Panc1 (cell line): Measurements from ENCODE around the gene SNCG. TPM values are rescaled to one million over a fixed set of nuclear protein-coding genes. Genes with fewer than 3 reads are reported as not detected.

Experiments
- ATAC-seq: fragments of 200-7000 bp; cut with Tn5 transposase; 2 replicates; pipeline ENCODE4 v1.9.1; 2020; ENCODE audit warnings: mild to moderate bottlenecking, moderate library complexity
- BruUV-seq: library from RNA; stranded (reverse); fragments of 400-500 nt; replicated peaks from 2 replicates; lab custom pipeline; 2021; lab: Mats Ljungman, UMichigan
- CTCF ChIA-PET: fragments of 300-600 bp; sonication (Branson Sonifier 250); formaldehyde crosslinking; loops from one replicate; lab custom pipeline; 2022; ENCODE audit warnings: antibody characterized with exemption; lab: Charles Lee
- POLR2A ChIA-PET: fragments of 300-600 bp; sonication (Branson Sonifier 250); formaldehyde crosslinking; loops from one replicate; lab custom pipeline; 2022; ENCODE audit warnings: antibody characterized with exemption; lab: Charles Lee
- DNase-seq: peaks from one replicate; pipeline ENCODE4 v3.0.0-alpha.2; 2010; ENCODE audit warnings: low read depth, low spot score
- H3K27ac ChIP-seq: 2 replicates; pipeline ENCODE4 v1.5.1; 2011; ENCODE audit warnings: mild to moderate bottlenecking, low read length, inconsistent platforms
- H3K27me3 ChIP-seq: fragments of 200-500 bp; sonication (Bioruptor generic); 2 replicates; pipeline ENCODE4 v1.6.0; 2014; ENCODE audit warnings: low read length, inconsistent platforms; ENCODE audit not compliant: control insufficient read depth, insufficient read depth
- H3K36me3 ChIP-seq: fragments of 200-500 bp; sonication (Bioruptor generic); 2 replicates; pipeline ENCODE4 v1.5.1; 2014; ENCODE audit warnings: inconsistent platforms, mild to moderate bottlenecking, low read length, moderate library complexity; ENCODE audit not compliant: control insufficient read depth, insufficient read depth
- H3K4me1 ChIP-seq: 2 replicates; pipeline ENCODE4 v1.5.1; 2011; ENCODE audit warnings: inconsistent platforms, mild to moderate bottlenecking, low read length, moderate library complexity; ENCODE audit not compliant: control insufficient read depth, insufficient read depth
- H3K4me3 ChIP-seq, 2 experiments: 2 replicates each; pipeline ENCODE4 v1.5.1; 2011 to 2012; ENCODE audit warnings: low read depth in 2 of 2, low read length in 2 of 2, mild to moderate bottlenecking in 2 of 2, inconsistent platforms in 1 of 2, moderate library complexity in 1 of 2
- H3K9me3 ChIP-seq: fragments of 200-500 bp; sonication (Bioruptor generic); 2 replicates; pipeline ENCODE4 v1.5.1; 2014; ENCODE audit warnings: low read depth, mild to moderate bottlenecking, inconsistent platforms, low read length, moderate library complexity; ENCODE audit not compliant: control insufficient read depth, insufficient read depth
- POLR2AphosphoS5 ChIP-seq: IDR thresholded peaks from 2 replicates; pipeline ENCODE4 v1.6.1; 2012; ENCODE audit warnings: mild to moderate bottlenecking, low read depth, low read length, moderate library complexity
- REST ChIP-seq, 2 experiments: IDR thresholded peaks; 2 replicates each; pipeline ENCODE4 v1.6.1; 2011 to 2012; ENCODE audit warnings: low read depth in 2 of 2, control low read depth in 1 of 2, low read length in 1 of 2, mild to moderate bottlenecking in 1 of 2, moderate library complexity in 1 of 2; ENCODE audit not compliant: insufficient read depth in 1 of 2
- SIN3A ChIP-seq: IDR thresholded peaks from 2 replicates; pipeline ENCODE4 v1.6.1; 2012; ENCODE audit warnings: low read depth, mild to moderate bottlenecking, low read length, moderate library complexity, borderline replicate concordance; ENCODE audit not compliant: insufficient read depth
- TCF7L2 ChIP-seq: IDR thresholded peaks from 2 replicates; pipeline ENCODE4 v1.6.1; 2011; ENCODE audit warnings: mild to moderate bottlenecking, low read depth, low read length, inconsistent platforms
- in situ Hi-C: cut with HindIII; loops from 2 replicates; pipeline ENCODE4 v1.10.0; 2016; ENCODE audit warnings: low sequenced_read_pairs, low pct_unique_long_range_greater_than_20kb
- intact Hi-C: fragments of 100-400 bp; cut with micrococcal nuclease; formaldehyde crosslinking; loops from one replicate; pipeline ENCODE4 v1.10.0; 2022; ENCODE audit not compliant: unreplicated experiment
- total RNA-seq: library from RNA; stranded (reverse); gene quantifications from one replicate; pipeline ENCODE4 v1.2.1, GENCODE V29; 2021; ENCODE audit not compliant: unreplicated experiment
- TF ChIP-seq, protein P1 (sequence below): fragments of 450-650 bp; IDR thresholded peaks from 2 replicates; pipeline ENCODE4 v1.5.1; 2017; ENCODE audit warnings: mild to moderate bottlenecking

The SNCG gene
- total RNA-seq, 1 experiment from 2014 or later: 5.2 TPM

DNA sequence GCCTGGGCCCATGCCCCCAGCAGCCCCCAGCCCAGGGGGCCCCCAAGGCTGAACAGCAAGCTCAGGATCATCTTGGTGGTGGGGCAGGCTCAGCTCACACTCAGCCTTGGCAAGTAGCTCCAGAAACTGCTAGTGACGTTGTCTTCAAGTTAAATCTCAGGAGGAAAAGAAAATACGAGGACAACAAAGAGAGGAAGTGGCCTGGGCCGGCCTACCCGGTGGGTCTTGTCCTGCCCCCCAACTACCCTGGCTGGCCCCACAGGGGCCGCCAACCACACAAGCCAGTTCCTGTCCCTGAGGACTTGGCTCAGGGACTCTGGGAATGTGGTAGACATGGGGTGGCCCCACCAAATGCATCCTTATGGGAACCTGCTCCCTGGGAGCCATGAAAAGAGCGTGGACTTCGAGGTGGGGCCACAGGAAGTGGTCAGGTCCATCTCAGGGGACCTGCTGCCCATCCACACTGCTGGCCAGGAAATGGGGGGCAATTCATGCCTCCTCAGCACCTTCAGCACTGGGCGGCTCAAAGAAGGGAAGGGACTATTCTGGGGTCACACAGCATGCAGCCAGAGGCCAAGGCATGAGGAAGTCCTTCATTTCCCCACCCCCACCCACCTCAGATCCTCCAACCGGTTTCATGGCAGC is 806 bp upstream of the SNCG start, which contains the start of gene MMRN2:
Gene MMRN2 (minus strand): TSS at position 145 of the 645 bp plus-strand sequence. CDS start 74 bp downstream, at position 71.
- ChIA-PET CTCF (interaction anchor here (1.7 to 2.4 kb wide), 2 partner anchors 9 to 18 kb away, joined by 7 to 25 read pairs; no protein-coding TSS in a partner anchor), POLR2A (no interaction called here)
- H3K9me3 ChIP-seq: no peaks in the 10 kb centered on the region
- peaks cover 60% of the 10 kb centered on the region for H3K4me1 ChIP-seq
- ATAC-seq: no peak
- H3K27ac ChIP-seq: peak within 1 kb of the TSS; percentile 51
- BruUV-seq: no TSS peak
- in situ Hi-C loops: no loop called here
- H3K27me3 ChIP-seq: no peaks in the 10 kb centered on the region
- intact Hi-C loops: no loop called here
- no peak within 1 kb of the TSS for H3K4me3 ChIP-seq
- TF ChIP-seq TCF7L2: no peak
- TF ChIP-seq SIN3A: no peak
- TF ChIP-seq REST (IDR thresholded peaks at IDR 0.05; ENCODE audit: insufficient read depth in 1 of 2, low read depth in 2 of 2, low read length in 1 of 2): no peak
- no peak for TF ChIP-seq POLR2AphosphoS5
- TF ChIP-seq, protein P1, sequence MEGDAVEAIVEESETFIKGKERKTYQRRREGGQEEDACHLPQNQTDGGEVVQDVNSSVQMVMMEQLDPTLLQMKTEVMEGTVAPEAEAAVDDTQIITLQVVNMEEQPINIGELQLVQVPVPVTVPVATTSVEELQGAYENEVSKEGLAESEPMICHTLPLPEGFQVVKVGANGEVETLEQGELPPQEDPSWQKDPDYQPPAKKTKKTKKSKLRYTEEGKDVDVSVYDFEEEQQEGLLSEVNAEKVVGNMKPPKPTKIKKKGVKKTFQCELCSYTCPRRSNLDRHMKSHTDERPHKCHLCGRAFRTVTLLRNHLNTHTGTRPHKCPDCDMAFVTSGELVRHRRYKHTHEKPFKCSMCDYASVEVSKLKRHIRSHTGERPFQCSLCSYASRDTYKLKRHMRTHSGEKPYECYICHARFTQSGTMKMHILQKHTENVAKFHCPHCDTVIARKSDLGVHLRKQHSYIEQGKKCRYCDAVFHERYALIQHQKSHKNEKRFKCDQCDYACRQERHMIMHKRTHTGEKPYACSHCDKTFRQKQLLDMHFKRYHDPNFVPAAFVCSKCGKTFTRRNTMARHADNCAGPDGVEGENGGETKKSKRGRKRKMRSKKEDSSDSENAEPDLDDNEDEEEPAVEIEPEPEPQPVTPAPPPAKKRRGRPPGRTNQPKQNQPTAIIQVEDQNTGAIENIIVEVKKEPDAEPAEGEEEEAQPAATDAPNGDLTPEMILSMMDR: no peak
- DNase-seq: no peak
- H3K36me3 ChIP-seq: no peaks in the 10 kb centered on the region

DNA sequence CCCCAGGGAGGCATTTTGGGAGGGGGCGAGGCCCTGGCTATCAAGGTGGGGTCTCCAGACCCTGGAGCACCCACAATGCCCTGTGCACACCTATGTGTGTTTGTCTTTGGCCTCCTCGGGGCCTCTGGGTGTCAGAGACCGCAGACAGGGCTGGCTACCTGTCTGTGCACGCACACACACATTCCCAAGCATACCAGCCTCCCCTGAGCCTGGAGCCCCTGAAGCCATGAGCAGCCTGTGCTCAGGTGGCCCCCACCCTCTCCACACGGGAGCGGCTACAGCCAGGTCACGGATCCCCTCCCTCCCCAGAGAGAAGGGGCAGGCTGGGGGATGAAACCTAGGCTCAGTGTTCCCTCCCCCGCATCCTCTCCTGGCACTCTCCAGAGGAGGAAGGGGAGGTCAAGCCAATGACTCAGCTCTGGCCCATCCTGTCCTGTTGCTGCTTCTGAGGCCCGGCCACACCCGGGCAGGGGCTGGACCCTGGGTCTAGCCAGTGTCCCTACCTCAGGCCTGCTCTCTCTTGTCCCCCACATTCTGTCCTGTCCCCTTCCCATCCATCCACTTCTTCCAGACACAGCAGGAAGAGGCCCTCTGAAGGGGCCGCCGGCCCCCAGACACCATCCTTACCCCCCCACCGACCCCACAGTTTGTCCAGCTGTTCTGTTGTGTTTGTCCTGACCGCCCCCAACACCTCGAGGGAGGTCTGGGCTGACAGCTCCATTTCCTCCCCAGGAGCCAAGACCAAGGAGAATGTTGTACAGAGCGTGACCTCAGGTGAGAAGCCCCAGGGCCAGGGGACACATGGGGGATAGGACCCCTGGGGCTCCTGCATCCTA is 720 bp downstream of the SNCG start:
- ChIA-PET POLR2A (no interaction called here), CTCF (interaction anchor here (0.7 kb wide), 1 partner anchor 58 kb away, joined by 5 read pairs; no protein-coding TSS in a partner anchor)
- intact Hi-C loops (no loop called here), in situ Hi-C loops (no loop called here)
- no peaks in the 10 kb centered on the region for H3K9me3 ChIP-seq
- no peak for TF ChIP-seq SIN3A
- TF ChIP-seq REST (IDR thresholded peaks at IDR 0.05; ENCODE audit: insufficient read depth in 1 of 2, low read depth in 2 of 2, low read length in 1 of 2): no peak
- TF ChIP-seq POLR2AphosphoS5: no peak
- TF ChIP-seq TCF7L2: no peak
- TF ChIP-seq, protein P1: no peak
- H3K4me3 ChIP-seq: 0 out of 4 replicates have a peak overlapping the region, but pooled peaks of 1 of the 2 experiments have one; percentile 2
- ATAC-seq (peak; percentile 71), DNase-seq (no peak)
- H3K36me3 ChIP-seq: no peaks in the 10 kb centered on the region
- H3K27me3 ChIP-seq: no peaks in the 10 kb centered on the region
- H3K4me1 ChIP-seq: peaks cover 56% of the 10 kb centered on the region
- H3K27ac ChIP-seq: peak overlapping the region; percentile 70
- no TSS peak for BruUV-seq
